Measurements from ENCODE around the gene SPTAN1. TPM values are rescaled to one million over a fixed set of nuclear protein-coding genes. Genes with fewer than 3 reads are reported as not detected.

Gene SPTAN1
- total and polyA plus RNA-seq, 8 donors, result 288 to 404 (median 327) TPM

GRCh38 chr9:128615571-128615970 is 63.2 kb downstream of the SPTAN1 start:
- DNase-seq (peak in 1 of 4 donors; percentile 17), ATAC-seq (no peak)
- Histone ChIP-seq H3K9me3 (no peaks in the 10 kb centered on the region), H3K4me3 (no peak overlapping the region), H3K27ac (no peak overlapping the region), H3K4me1 (no peaks in the 10 kb centered on the region), H3K36me3 (peaks cover 27 to 100% of the 10 kb centered on the region in 2 donors), H3K27me3 (no peaks in the 10 kb centered on the region)
- intact Hi-C loops (cut with DNase I), result no loop called here
- no peak for TF ChIP-seq CTCF (IDR thresholded peaks at IDR 0.05)

GRCh38 chr9:128617943-128618342 is 65.6 kb downstream of the SPTAN1 start:
- Histone ChIP-seq H3K36me3 (peaks cover 18 to 100% of the 10 kb centered on the region in 2 donors), H3K4me1 (no peaks in the 10 kb centered on the region), H3K4me3 (no peak overlapping the region), H3K9me3 (no peaks in the 10 kb centered on the region), H3K27ac (no peak overlapping the region), H3K27me3 (no peaks in the 10 kb centered on the region)
- intact Hi-C loops (cut with DNase I), result no loop called here
- peak in 1 of 4 donors; percentile 58 for DNase-seq
- no peak for TF ChIP-seq CTCF (IDR thresholded peaks at IDR 0.05)
- ATAC-seq, result no peak

- no peaks in the 10 kb centered on the region for H3K4me1 ChIP-seq
- intact Hi-C loops (cut with DNase I), result no loop called here
- peaks cover 17 to 100% of the 10 kb centered on the region in 2 donors for H3K36me3 ChIP-seq
- no peak overlapping the region for H3K27ac ChIP-seq
- no peak overlapping the region for H3K4me3 ChIP-seq
- ATAC-seq (no peak), DNase-seq (no peak)
- no peaks in the 10 kb centered on the region for H3K27me3 ChIP-seq
- no peak for TF ChIP-seq CTCF (IDR thresholded peaks at IDR 0.05)
- no peaks in the 10 kb centered on the region for H3K9me3 ChIP-seq
Observed at GRCh38 chr9:128619127-128619526, 66.7 kb downstream of the SPTAN1 start.

GRCh38 chr9:128619779-128620178 is 67.4 kb downstream of the SPTAN1 start:
- Histone ChIP-seq H3K4me3 (no peak overlapping the region), H3K4me1 (no peaks in the 10 kb centered on the region), H3K9me3 (no peaks in the 10 kb centered on the region), H3K36me3 (peaks cover 12 to 100% of the 10 kb centered on the region in 2 donors), H3K27ac (no peak overlapping the region), H3K27me3 (no peaks in the 10 kb centered on the region)
- ATAC-seq (no peak), DNase-seq (peak in 1 of 4 donors; percentile 20)
- intact Hi-C loops (cut with DNase I), result no loop called here
- TF ChIP-seq CTCF (IDR thresholded peaks at IDR 0.05), result no peak

GRCh38 chr9:128621730-128622455 is 69.5 kb downstream of the SPTAN1 start:
- no peaks in the 10 kb centered on the region for H3K27me3 ChIP-seq
- ATAC-seq, result peak; percentile 17
- no peak for DNase-seq
- H3K4me3 ChIP-seq, result no peak overlapping the region
- H3K9me3 ChIP-seq, result no peaks in the 10 kb centered on the region
- no peak for TF ChIP-seq CTCF (IDR thresholded peaks at IDR 0.05)
- intact Hi-C loops (cut with DNase I), result no loop called here
- no peaks in the 10 kb centered on the region for H3K4me1 ChIP-seq
- no peak overlapping the region for H3K27ac ChIP-seq
- H3K36me3 ChIP-seq, result peaks cover 12 to 100% of the 10 kb centered on the region in 2 donors
